GM12872 (cell line): ENCODE measurements around the gene MCM9.

ENCODE experiments used
- CTCF ChIP-seq: IDR thresholded peaks from 3 replicates; pipeline ENCODE4 v1.5.1; 2011; ENCODE audit warnings: low read depth, mild to moderate bottlenecking, low read length, moderate library complexity; ENCODE audit not compliant: insufficient read depth

MCM9 gene

GRCh38 chr6:118934461-118935330 is at the start of gene MCM9:
TSS of gene MCM9 (minus strand) at chr6:118935159. CDS start at chr6:118931723, 3,436 bp downstream.
- TF ChIP-seq CTCF, result no peak

- no peak for TF ChIP-seq CTCF
These were observed 49.4 kb upstream of the MCM9 start for GRCh38 chr6:118984342-118984741.

GRCh38 chr6:118982575-118982911 is 47.6 kb upstream of the MCM9 start:
- TF ChIP-seq CTCF, result no peak

- TF ChIP-seq CTCF, result no peak
These were observed 47.1 kb upstream of the MCM9 start for GRCh38 chr6:118981884-118982574.

GRCh38 chr6:118980063-118980462 is 45.1 kb upstream of the MCM9 start:
- TF ChIP-seq CTCF, result no peak

GRCh38 chr6:118974790-118975189 is 39.8 kb upstream of the MCM9 start:
- TF ChIP-seq CTCF, result no peak

- TF ChIP-seq CTCF, result no peak
These were observed 36.7 kb upstream of the MCM9 start for GRCh38 chr6:118971682-118972081.
